ENCODE results near the gene DKC1.

DNA sequence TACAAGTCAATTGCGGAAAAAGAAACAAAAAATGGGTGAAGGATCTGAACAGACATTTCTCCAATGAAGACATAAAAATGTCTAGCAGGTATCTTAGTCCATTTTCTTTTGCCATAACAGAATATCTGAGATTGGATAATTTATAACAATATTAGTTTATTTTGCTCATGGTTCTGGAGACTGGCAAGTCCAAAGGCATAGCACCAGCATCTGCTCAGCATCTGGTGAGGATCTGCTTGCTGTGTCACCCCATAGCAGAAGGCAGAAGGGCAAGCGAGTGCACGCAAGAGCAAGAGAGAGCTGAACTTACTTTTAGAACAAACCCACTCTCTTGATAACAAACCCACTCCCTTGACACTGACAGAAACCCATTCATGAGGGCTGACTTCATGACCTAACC lies 41.5 kb upstream of the DKC1 start:
- TF ChIP-seq POLR2AphosphoS5 (IDR thresholded peaks at IDR 0.05; ENCODE audit: borderline replicate concordance, low read depth, low read length) (no peak), EZH2 (IDR thresholded peaks at IDR 0.05) (no peak)

Data from SK-N-MC (cell line).